ENCODE results near the gene BBOX1. TPM values are rescaled to one million over a fixed set of nuclear protein-coding genes. Genes with fewer than 3 reads are reported as not detected.

BBOX1 gene
- total and polyA plus RNA-seq, 2 of the 8 experiments (the other 6 are each of a cell fraction or from before 2014, with no cell fraction given), result not detected

DNA sequence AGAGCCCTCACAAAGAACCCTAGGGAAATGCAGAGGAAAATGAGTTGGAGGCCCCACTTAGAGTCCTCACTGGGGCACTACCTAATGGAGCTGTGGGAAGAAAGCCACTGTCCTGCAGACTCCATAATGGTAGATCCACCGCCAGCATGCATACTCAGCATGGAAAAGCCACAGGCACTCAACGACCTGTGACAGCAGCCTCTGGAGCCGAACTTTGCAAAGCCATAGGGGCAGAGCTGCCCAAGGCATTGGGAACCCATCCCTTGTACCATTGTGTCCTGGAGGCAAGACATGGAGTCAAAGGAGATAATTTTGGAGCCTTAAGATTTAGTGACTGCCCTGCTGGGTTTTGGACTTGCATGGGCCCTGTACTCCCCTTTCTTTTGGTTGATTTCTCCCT is 18.8 kb downstream of the BBOX1 start:
- Histone ChIP-seq H3K27ac (ENCODE audit: low read depth, low read length) (no peak overlapping the region), H3K14ac (ENCODE audit: insufficient read length) (no peak overlapping the region), H3K4me3 (ENCODE audit: extremely low read depth in 1 of 4, insufficient read depth in 2 of 4, low read depth in 3 of 4, low read length in 4 of 4) (no peak overlapping the region), H4K91ac (replicated peaks; ENCODE audit: insufficient read length, low read length) (no peak overlapping the region), H2BK12ac (ENCODE audit: low read depth, low read length) (no peak overlapping the region), H3K9me3 (ENCODE audit: insufficient read depth in 2 of 2, low read depth in 1 of 2, low read length in 1 of 2) (no peaks in the 10 kb centered on the region), H3K79me1 (ENCODE audit: low read depth, low read length) (no peaks in the 10 kb centered on the region), H3K36me3 (ENCODE audit: control insufficient read depth in 2 of 4, insufficient read depth in 4 of 4, low read length in 3 of 4) (no peaks in the 10 kb centered on the region), H4K5ac (ENCODE audit: insufficient read length, low read depth, low read length) (no peak overlapping the region), H2AK5ac (ENCODE audit: low read depth, low read length) (no peak overlapping the region), H3K23me2 (ENCODE audit: low read depth, low read length) (no peaks in the 10 kb centered on the region), H2BK120ac (replicated peaks; ENCODE audit: low read depth, low read length) (no peak overlapping the region), H3K23ac (ENCODE audit: insufficient read length) (no peak overlapping the region), H3K4ac (replicated peaks; ENCODE audit: insufficient read length, low read depth, low read length) (no peak overlapping the region), H3K18ac (ENCODE audit: extremely low read depth, low read length) (no peak overlapping the region), H2BK5ac (ENCODE audit: low read depth, low read length) (no peak overlapping the region), H3K4me1 (replicated peaks in 1 of 4; ENCODE audit: control insufficient read depth in 3 of 4, insufficient read depth in 4 of 4, low read length in 3 of 4) (no peaks in the 10 kb centered on the region), H4K8ac (ENCODE audit: extremely low read depth, insufficient read depth, low read length) (no peak overlapping the region), H3K9ac (replicated peaks in 1 of 4; ENCODE audit: extremely low read depth in 1 of 4, low read depth in 3 of 4, low read length in 3 of 4) (no peak overlapping the region), H2AFZ (ENCODE audit: low read length) (no peak overlapping the region), H3K56ac (replicated peaks; ENCODE audit: insufficient read length, low read depth, low read length) (no peak overlapping the region), H4K20me1 (replicated peaks in 1 of 2; ENCODE audit: control insufficient read depth in 1 of 2, insufficient read depth in 2 of 2, low read length in 2 of 2) (no peaks in the 10 kb centered on the region), H3K4me2 (ENCODE audit: insufficient read depth in 1 of 2, low read depth in 2 of 2, low read length in 2 of 2) (no peak overlapping the region), H3K79me2 (ENCODE audit: control insufficient read depth in 1 of 2, insufficient read depth in 2 of 2, low read length in 2 of 2) (no peaks in the 10 kb centered on the region), H2BK20ac (ENCODE audit: low read length) (no peak overlapping the region), H2BK15ac (ENCODE audit: low read length) (no peak overlapping the region), H3K27me3 (replicated peaks in 1 of 4; ENCODE audit: control insufficient read depth in 3 of 4, extremely low read depth in 1 of 4, insufficient read depth in 3 of 4, low read length in 3 of 4) (no peaks in the 10 kb centered on the region)
- ChIA-PET CTCF (ENCODE audit: partially characterized antibody) (no interaction called here), POLR2A (ENCODE audit: partially characterized antibody) (no interaction called here)
- TF ChIP-seq POLR2A (IDR thresholded peaks at IDR 0.05; ENCODE audit: control extremely low read depth in 1 of 2, low read depth in 2 of 2, low read length in 2 of 2), result no peak
- no peak for TF ChIP-seq HDAC2 (IDR thresholded peaks at IDR 0.05; ENCODE audit: borderline replicate concordance in 1 of 2, low read depth in 2 of 2, low read length in 2 of 2)
- TF ChIP-seq USF2 (IDR thresholded peaks at IDR 0.05; ENCODE audit: low read length), result no peak
- TF ChIP-seq TAF1 (IDR thresholded peaks at IDR 0.05; ENCODE audit: low read depth, low read length), result no peak
- no peak for TF ChIP-seq CTBP2 (IDR thresholded peaks at IDR 0.05; ENCODE audit: borderline replicate concordance, insufficient read depth, insufficient read length, low read length)
- TF ChIP-seq EGR1 (IDR thresholded peaks at IDR 0.05; ENCODE audit: borderline replicate concordance, low read depth, low read length), result no peak
- no peak for TF ChIP-seq ASH2L (IDR thresholded peaks at IDR 0.05; ENCODE audit: low read length)
- no peak for TF ChIP-seq TAF7 (optimal IDR thresholded peaks at IDR 0.05; ENCODE audit: borderline replicate concordance, low read depth, low read length)
- no peak for TF ChIP-seq EP300 (IDR thresholded peaks at IDR 0.05; ENCODE audit: borderline replicate concordance in 1 of 2, low read depth in 2 of 2, low read length in 2 of 2)
- no peak for TF ChIP-seq RFX5 (IDR thresholded peaks at IDR 0.05; ENCODE audit: borderline replicate concordance, low read depth, low read length)
- 90% methylated on average over 3 of the region's 3 CpGs; no CpG with 5 or more reads in 1 of the 2 experiments for WGBS, 2 experiments (ENCODE audit: extremely low coverage in 1 of 2, insufficient coverage in 1 of 2, insufficient read length in 1 of 2, insufficient replicate concordance in 2 of 2, low coverage in 1 of 2, low lambda C conversion rate in 2 of 2, missing lambda C conversion rate in 1 of 2)
- FAIRE-seq (no peak), DNase-seq (ENCODE audit: low read depth in 1 of 2, low spot score in 2 of 2) (no peak)

Data from H1 (cell line).